Upper lobe of left lung (tissue), 4 donors: ENCODE measurements around the gene MYBPC3.

Source experiments
- EP300 ChIP-seq, 4 donors: sonication (generic); formaldehyde crosslinking; IDR thresholded peaks; one replicate each; pipeline ENCODE4 v1.5.1; 2017; ENCODE audit warnings: antibody characterized with exemption in 4 of 4, control low read depth in 2 of 4
- POLR2A ChIP-seq, 4 donors: fragments of 450-650 bp; IDR thresholded peaks; one replicate each; pipeline ENCODE4 v1.5.1; 2016 to 2017; ENCODE audit warnings: antibody characterized with exemption in 4 of 4, mild to moderate bottlenecking in 2 of 4
- POLR2AphosphoS5 ChIP-seq, 2 donors: sonication (generic); formaldehyde crosslinking; IDR thresholded peaks; one replicate each; pipeline ENCODE4 v1.5.1; 2017; ENCODE audit warnings: antibody characterized with exemption in 2 of 2
- TF ChIP-seq, protein P1 (sequence below), 6 experiments: fragments of 450-650 bp in 4 of 6; fragments of 200-600 bp in 2 of 6; sonication (generic) in 2 of 6; IDR thresholded peaks; one replicate each; pipeline ENCODE4 v1.5.1; 2016 to 2019; ENCODE audit warnings: antibody characterized with exemption in 6 of 6

DNA sequence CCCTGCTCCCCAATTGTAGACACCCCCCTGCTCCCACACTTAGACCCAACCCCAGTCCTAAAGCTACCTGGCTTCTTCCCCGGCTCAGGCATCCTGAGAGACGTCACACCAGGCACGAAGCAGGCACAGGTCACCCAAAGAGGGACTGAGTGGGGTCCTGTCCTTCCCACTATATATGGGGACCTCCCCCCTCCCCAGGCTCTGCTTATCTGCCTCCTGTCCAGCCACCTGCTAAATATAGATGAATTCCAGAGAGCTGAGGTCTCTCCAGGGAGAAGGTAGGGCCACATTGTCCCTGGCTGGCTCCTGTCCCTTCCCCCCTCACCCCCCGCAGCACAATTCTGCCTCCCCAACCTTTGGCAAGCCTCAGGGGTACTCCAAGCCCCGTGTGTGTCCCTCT is at the start of gene MYBPC3:
- TF ChIP-seq, protein P1, sequence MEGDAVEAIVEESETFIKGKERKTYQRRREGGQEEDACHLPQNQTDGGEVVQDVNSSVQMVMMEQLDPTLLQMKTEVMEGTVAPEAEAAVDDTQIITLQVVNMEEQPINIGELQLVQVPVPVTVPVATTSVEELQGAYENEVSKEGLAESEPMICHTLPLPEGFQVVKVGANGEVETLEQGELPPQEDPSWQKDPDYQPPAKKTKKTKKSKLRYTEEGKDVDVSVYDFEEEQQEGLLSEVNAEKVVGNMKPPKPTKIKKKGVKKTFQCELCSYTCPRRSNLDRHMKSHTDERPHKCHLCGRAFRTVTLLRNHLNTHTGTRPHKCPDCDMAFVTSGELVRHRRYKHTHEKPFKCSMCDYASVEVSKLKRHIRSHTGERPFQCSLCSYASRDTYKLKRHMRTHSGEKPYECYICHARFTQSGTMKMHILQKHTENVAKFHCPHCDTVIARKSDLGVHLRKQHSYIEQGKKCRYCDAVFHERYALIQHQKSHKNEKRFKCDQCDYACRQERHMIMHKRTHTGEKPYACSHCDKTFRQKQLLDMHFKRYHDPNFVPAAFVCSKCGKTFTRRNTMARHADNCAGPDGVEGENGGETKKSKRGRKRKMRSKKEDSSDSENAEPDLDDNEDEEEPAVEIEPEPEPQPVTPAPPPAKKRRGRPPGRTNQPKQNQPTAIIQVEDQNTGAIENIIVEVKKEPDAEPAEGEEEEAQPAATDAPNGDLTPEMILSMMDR (IDR thresholded peaks at IDR 0.05), result no peak
- TF ChIP-seq POLR2AphosphoS5 (IDR thresholded peaks at IDR 0.05), result no peak
- TF ChIP-seq POLR2A (IDR thresholded peaks at IDR 0.05), result no peak
- no peak for TF ChIP-seq EP300 (IDR thresholded peaks at IDR 0.05)
